Neural cell (in vitro differentiated cells): Measurements from ENCODE around the gene RABL6. TPM values are rescaled to one million over a fixed set of nuclear protein-coding genes. Genes with fewer than 3 reads are reported as not detected.

Source experiments
- H2AFZ ChIP-seq: fragments of 200-600, 300-800 bp; sonication (generic), shearing (Covaris generic); 2 replicates; pipeline ENCODE4 v1.6.0; 2014; ENCODE audit warnings: low read depth, mild to moderate bottlenecking, antibody characterized with exemption, low read length, moderate library complexity
- H3F3A ChIP-seq: fragments of 200-600 bp; shearing (Covaris generic); 2 replicates; pipeline ENCODE4 v1.6.1; 2016; ENCODE audit warnings: mild to moderate bottlenecking, moderate library complexity, mixed read lengths, antibody characterized with exemption, low read length; ENCODE audit not compliant: insufficient read depth, poor library complexity, severe bottlenecking
- H3K27ac ChIP-seq: fragments of 200-600, 300-800 bp; sonication (generic), shearing (Covaris generic); 2 replicates; pipeline ENCODE4 v1.5.1; 2014; ENCODE audit warnings: mild to moderate bottlenecking, low read length, moderate library complexity
- H3K27me3 ChIP-seq: fragments of 300-800, 200-600 bp; sonication (generic), shearing (Covaris generic); 2 replicates; pipeline ENCODE4 v1.6.0; 2014; ENCODE audit warnings: mild to moderate bottlenecking, low read depth, low read length, moderate library complexity; ENCODE audit not compliant: insufficient read depth
- H3K36me3 ChIP-seq: fragments of 300-800, 200-600 bp; sonication (generic), shearing (Covaris generic); 2 replicates; pipeline ENCODE4 v1.5.1; 2014; ENCODE audit warnings: mild to moderate bottlenecking, antibody characterized with exemption, low read length, moderate library complexity; ENCODE audit not compliant: insufficient read depth
- H3K4me2 ChIP-seq: fragments of 300-800, 200-600 bp; sonication (generic), shearing (Covaris generic); 2 replicates; pipeline ENCODE4 v1.6.0; 2014; ENCODE audit warnings: mild to moderate bottlenecking, low read length
- H3K4me3 ChIP-seq: fragments of 300-800, 200-600 bp; sonication (generic), shearing (Covaris generic); 2 replicates; pipeline ENCODE4 v1.5.1; 2014; ENCODE audit warnings: mild to moderate bottlenecking, low read length, moderate library complexity
- H3K79me2 ChIP-seq: fragments of 200-600 bp; shearing (Covaris generic); replicated peaks from 2 replicates; pipeline ENCODE4 v1.6.0; 2014; ENCODE audit warnings: mild to moderate bottlenecking, low read length, moderate library complexity; ENCODE audit not compliant: insufficient read depth
- H3K9ac ChIP-seq: fragments of 300-800, 200-600 bp; sonication (generic), shearing (Covaris generic); 2 replicates; pipeline ENCODE4 v1.6.1; 2016; ENCODE audit warnings: mild to moderate bottlenecking, low read length, mixed read lengths
- H3K9me2 ChIP-seq: fragments of 200-600 bp; shearing (Covaris generic); 2 replicates; pipeline ENCODE4 v1.6.1; 2016; ENCODE audit warnings: mild to moderate bottlenecking, low read length, mixed read lengths; ENCODE audit not compliant: insufficient read depth
- H3K9me3 ChIP-seq: fragments of 200-600, 300-800 bp; sonication (generic), shearing (Covaris generic); 2 replicates; pipeline ENCODE4 v1.6.1; 2016; ENCODE audit warnings: mild to moderate bottlenecking, mixed run types, low read length, moderate library complexity, mixed read lengths
- H4K20me1 ChIP-seq: fragments of 200-600 bp; shearing (Covaris generic); 2 replicates; pipeline ENCODE4 v1.6.1; 2016; ENCODE audit warnings: mild to moderate bottlenecking, mixed run types; ENCODE audit not compliant: insufficient read depth
- EP300 ChIP-seq: fragments of 450-650 bp; conservative IDR thresholded peaks from 2 replicates; pipeline ENCODE4 v1.6.1; 2014; ENCODE audit warnings: antibody characterized with exemption, mild to moderate bottlenecking, moderate library complexity; ENCODE audit not compliant: poor library complexity, severe bottlenecking
- EZH2 ChIP-seq: fragments of 200-600, 300-800 bp; shearing (Covaris generic), sonication (generic); IDR thresholded peaks from 2 replicates; pipeline ENCODE4 v1.6.1; 2014; ENCODE audit warnings: antibody characterized with exemption, low read length, borderline replicate concordance, mild to moderate bottlenecking; ENCODE audit not compliant: insufficient read depth, poor library complexity, severe bottlenecking
- MXI1 ChIP-seq: fragments of 450-650 bp; conservative IDR thresholded peaks from 2 replicates; pipeline ENCODE4 v1.6.1; 2014; ENCODE audit warnings: antibody characterized with exemption, mild to moderate bottlenecking; ENCODE audit not compliant: poor library complexity, severe bottlenecking
- POLR2AphosphoS5 ChIP-seq: IDR thresholded peaks from 2 replicates; pipeline ENCODE4 v1.6.1; 2012
- RAD21 ChIP-seq: fragments of 450-650 bp; conservative IDR thresholded peaks from 2 replicates; pipeline ENCODE4 v1.6.1; 2014; ENCODE audit warnings: antibody characterized with exemption, mild to moderate bottlenecking, moderate library complexity
- REST ChIP-seq: IDR thresholded peaks from 2 replicates; pipeline ENCODE4 v1.6.1; 2012; ENCODE audit warnings: borderline replicate concordance
- SMC3 ChIP-seq: fragments of 450-650 bp; conservative IDR thresholded peaks from 2 replicates; pipeline ENCODE4 v1.6.1; 2014; ENCODE audit warnings: antibody characterized with exemption, mild to moderate bottlenecking, moderate library complexity; ENCODE audit not compliant: poor library complexity
- TAF1 ChIP-seq: IDR thresholded peaks from 2 replicates; pipeline ENCODE4 v1.6.1; 2012; ENCODE audit warnings: low read depth
- polyA plus RNA-seq: library from polyadenylated mRNA; depleted of rRNA; stranded (reverse); fragments of >200 nt; gene quantifications from 2 replicates; pipeline ENCODE4 v1.2.3, GENCODE V29; 2014
- TF ChIP-seq, protein P1 (sequence below): fragments of 450-650 bp; IDR thresholded peaks from 2 replicates; pipeline ENCODE4 v1.5.1; 2014; ENCODE audit warnings: antibody characterized with exemption, mild to moderate bottlenecking, moderate library complexity; ENCODE audit not compliant: poor library complexity, severe bottlenecking

RABL6 gene
- polyA plus RNA-seq, 1 donor from 2014 or later = 46.4 TPM

GRCh38 chr9:136861874-136862457 lies 54.2 kb downstream of the RABL6 start:
- Histone ChIP-seq H3K9me3 (no peaks in the 10 kb centered on the region), H3K27ac (no peak overlapping the region), H3K36me3 (no peaks in the 10 kb centered on the region), H3K9ac (no peak overlapping the region), H2AFZ (no peak overlapping the region), H3F3A (no peaks in the 10 kb centered on the region), H3K4me2 (no peak overlapping the region), H3K27me3 (no peaks in the 10 kb centered on the region), H4K20me1 (no peaks in the 10 kb centered on the region), H3K9me2 (no peaks in the 10 kb centered on the region), H3K4me3 (no peak overlapping the region), H3K79me2 (peaks cover 21% of the 10 kb centered on the region)
- no peak for TF ChIP-seq POLR2AphosphoS5
- TF ChIP-seq MXI1 = no peak
- no peak for TF ChIP-seq REST
- TF ChIP-seq TAF1 = no peak
- no peak for TF ChIP-seq EZH2
- no peak for TF ChIP-seq RAD21
- TF ChIP-seq, protein P1, sequence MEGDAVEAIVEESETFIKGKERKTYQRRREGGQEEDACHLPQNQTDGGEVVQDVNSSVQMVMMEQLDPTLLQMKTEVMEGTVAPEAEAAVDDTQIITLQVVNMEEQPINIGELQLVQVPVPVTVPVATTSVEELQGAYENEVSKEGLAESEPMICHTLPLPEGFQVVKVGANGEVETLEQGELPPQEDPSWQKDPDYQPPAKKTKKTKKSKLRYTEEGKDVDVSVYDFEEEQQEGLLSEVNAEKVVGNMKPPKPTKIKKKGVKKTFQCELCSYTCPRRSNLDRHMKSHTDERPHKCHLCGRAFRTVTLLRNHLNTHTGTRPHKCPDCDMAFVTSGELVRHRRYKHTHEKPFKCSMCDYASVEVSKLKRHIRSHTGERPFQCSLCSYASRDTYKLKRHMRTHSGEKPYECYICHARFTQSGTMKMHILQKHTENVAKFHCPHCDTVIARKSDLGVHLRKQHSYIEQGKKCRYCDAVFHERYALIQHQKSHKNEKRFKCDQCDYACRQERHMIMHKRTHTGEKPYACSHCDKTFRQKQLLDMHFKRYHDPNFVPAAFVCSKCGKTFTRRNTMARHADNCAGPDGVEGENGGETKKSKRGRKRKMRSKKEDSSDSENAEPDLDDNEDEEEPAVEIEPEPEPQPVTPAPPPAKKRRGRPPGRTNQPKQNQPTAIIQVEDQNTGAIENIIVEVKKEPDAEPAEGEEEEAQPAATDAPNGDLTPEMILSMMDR = no peak
- no peak for TF ChIP-seq EP300
- TF ChIP-seq SMC3 = no peak

DNA sequence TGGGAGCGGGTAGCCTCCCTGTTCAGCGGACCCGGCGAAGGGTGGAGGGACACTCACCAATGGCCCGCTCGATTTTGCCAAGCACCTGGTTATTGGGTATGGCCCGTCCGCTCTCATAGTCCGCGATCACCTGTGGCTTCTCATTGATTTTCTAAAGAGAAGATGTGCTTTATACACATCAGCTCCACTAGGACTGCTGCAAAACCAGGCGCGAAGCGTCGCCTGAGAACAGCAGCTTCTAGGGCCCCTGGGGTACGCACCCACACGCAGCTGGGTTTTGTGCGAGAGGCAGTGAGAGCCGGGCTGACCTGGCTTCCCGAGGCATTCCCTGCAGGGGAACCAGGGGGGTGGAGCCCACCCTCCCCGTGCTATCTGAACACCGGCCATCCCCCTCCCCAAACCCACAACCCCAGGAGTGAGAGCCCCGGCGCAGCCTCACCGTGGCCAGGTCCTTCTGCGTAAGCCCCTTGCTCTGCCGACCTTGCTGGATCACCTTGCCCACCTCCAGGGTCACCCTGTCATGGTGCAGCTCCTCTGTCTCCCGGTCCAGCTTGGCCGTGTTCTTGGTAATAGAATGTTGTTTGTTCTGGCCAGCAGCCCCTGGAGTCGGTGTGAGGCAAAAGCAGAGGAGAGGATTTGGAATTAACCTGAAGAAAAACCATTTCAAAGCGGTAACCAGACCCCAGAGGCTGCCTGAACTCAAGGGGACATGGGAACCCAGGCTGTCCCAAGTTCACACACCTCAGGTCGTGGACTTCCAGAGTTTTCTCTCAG lies 55.3 kb downstream of the RABL6 start:
- H3K79me2 ChIP-seq = peaks cover 21% of the 10 kb centered on the region
- no peaks in the 10 kb centered on the region for H3K9me2 ChIP-seq
- no peaks in the 10 kb centered on the region for H3K36me3 ChIP-seq
- no peaks in the 10 kb centered on the region for H3K27me3 ChIP-seq
- H2AFZ ChIP-seq = no peak overlapping the region
- H3F3A ChIP-seq = no peaks in the 10 kb centered on the region
- TF ChIP-seq, protein P1 = no peak
- TF ChIP-seq MXI1 (no peak), TAF1 (no peak), SMC3 (no peak), EZH2 (no peak), RAD21 (no peak), REST (no peak), EP300 (no peak), POLR2AphosphoS5 (no peak)
- H3K9ac ChIP-seq = no peak overlapping the region
- H3K4me2 ChIP-seq = no peak overlapping the region
- H3K27ac ChIP-seq = no peak overlapping the region
- no peaks in the 10 kb centered on the region for H4K20me1 ChIP-seq
- H3K4me3 ChIP-seq = no peak overlapping the region
- no peaks in the 10 kb centered on the region for H3K9me3 ChIP-seq
